ENCODE measurements around the gene NTRK3.
"Not testable (repeated sequence)": the region's sequence is repeated elsewhere in the genome, so short reads cannot be mapped to it uniquely, and the experiment has no call there.

NTRK3 gene

GRCh38 chr15:88115486-88116152 lies 140.9 kb downstream of the NTRK3 start:
- DNase-seq: no peak

- no peak for DNase-seq
These were observed 142.8 kb downstream of the NTRK3 start for GRCh38 chr15:88113613-88114308.

GRCh38 chr15:88108991-88109390 lies 147.5 kb downstream of the NTRK3 start:
- no peak for DNase-seq

- DNase-seq: no peak
These were observed 148.1 kb downstream of the NTRK3 start for GRCh38 chr15:88108477-88108876.

- no peak for DNase-seq
These were observed 150.5 kb downstream of the NTRK3 start for GRCh38 chr15:88106074-88106473.

GRCh38 chr15:88104357-88104756 lies 152.2 kb downstream of the NTRK3 start:
- DNase-seq: no peak

GRCh38 chr15:88100181-88100580 lies 156.4 kb downstream of the NTRK3 start:
- no peak for DNase-seq

GRCh38 chr15:88098361-88098760 lies 158.2 kb downstream of the NTRK3 start:
- no peak for DNase-seq

- no peak for DNase-seq
These were observed 165.0 kb downstream of the NTRK3 start for GRCh38 chr15:88091444-88092016.

- no peak for DNase-seq
These were observed 166.0 kb downstream of the NTRK3 start for GRCh38 chr15:88090481-88091011.

- no peak for DNase-seq
These were observed 166.8 kb downstream of the NTRK3 start for GRCh38 chr15:88089731-88090130.

GRCh38 chr15:88089024-88089620 lies 167.4 kb downstream of the NTRK3 start:
- DNase-seq: no peak

GRCh38 chr15:88083811-88084760 lies 172.5 kb downstream of the NTRK3 start:
- DNase-seq: no peak

GRCh38 chr15:88080616-88081015 lies 175.9 kb downstream of the NTRK3 start:
- DNase-seq: no peak

GRCh38 chr15:88077296-88078020 lies 179.1 kb downstream of the NTRK3 start:
- DNase-seq: no peak

GRCh38 chr15:88076328-88076727 lies 180.2 kb downstream of the NTRK3 start:
- no peak for DNase-seq

- DNase-seq: no peak
These were observed 181.4 kb downstream of the NTRK3 start for GRCh38 chr15:88075102-88075501.

- no peak for DNase-seq
These were observed 182.2 kb downstream of the NTRK3 start for GRCh38 chr15:88074386-88074785.

- DNase-seq: no peak
These were observed 183.2 kb downstream of the NTRK3 start for GRCh38 chr15:88073391-88073691.

GRCh38 chr15:88072598-88073390 lies 183.7 kb downstream of the NTRK3 start:
- DNase-seq: no peak

GRCh38 chr15:88072133-88072532 lies 184.4 kb downstream of the NTRK3 start:
- not testable (repeated sequence) for DNase-seq

Measured in RPMI8226 (cell line).